Testis (tissue), 3 donors: ENCODE results near the gene ZFP64. TPM values are rescaled to one million over a fixed set of nuclear protein-coding genes. Genes with fewer than 3 reads are reported as not detected.

Experiments
- DNase-seq: peaks from one replicate; pipeline ENCODE4 v3.0.0-alpha.2; 2019
- H3K27ac ChIP-seq, 2 donors: fragments of 200-600 bp; sonication (generic); one replicate each; pipeline ENCODE4 v1.5.1; 2019
- H3K27me3 ChIP-seq: fragments of 200-600 bp; sonication (generic); one replicate; pipeline ENCODE4 v1.5.1; 2019
- H3K36me3 ChIP-seq: fragments of 200-600 bp; sonication (generic); one replicate; pipeline ENCODE4 v1.5.1; 2017; ENCODE audit warnings: low read depth; ENCODE audit errors: missing control alignments
- H3K4me1 ChIP-seq: fragments of 200-600 bp; sonication (generic); one replicate; pipeline ENCODE4 v1.5.1; 2019
- H3K4me3 ChIP-seq, 2 donors: fragments of 200-600 bp; sonication (generic); one replicate each; pipeline ENCODE4 v1.5.1; 2017 to 2019
- H3K9me3 ChIP-seq: fragments of 200-600 bp; sonication (generic); one replicate; pipeline ENCODE4 v1.5.1; 2017
- CTCF ChIP-seq, 3 experiments: fragments of 450-650 bp in 2 of 3; fragments of 200-600 bp in 1 of 3; sonication (generic) in 1 of 3; IDR thresholded peaks; one replicate each; pipeline ENCODE4 v1.5.1; 2016 to 2019; ENCODE audit warnings: antibody characterized with exemption in 3 of 3, mild to moderate bottlenecking in 2 of 3, moderate library complexity in 1 of 3
- POLR2A ChIP-seq: fragments of 450-650 bp; IDR thresholded peaks from one replicate; pipeline ENCODE4 v1.6.1; 2017; ENCODE audit warnings: antibody characterized with exemption, mild to moderate bottlenecking, moderate library complexity
- WGBS, 2 donors: methylation state at CpG; one replicate each; pipeline ENCODE4 v1.1.5; 2018; 5-methylcytosine and 5-hydroxymethylcytosine counted together
- intact Hi-C: fragments of 100-400 bp; cut with DNase I; formaldehyde crosslinking; loops from one replicate; pipeline ENCODE4 v1.15.1; 2023; ENCODE audit warnings: low total_unique reads
- polyA plus RNA-seq: library from polyadenylated mRNA; stranded (reverse); fragments of 350-450 nt; fragmentation: Illumina TruSeq; extraction: RNeasy Lipid Tissue Mini Kit (QIAGEN cat#74804); gene quantifications from one replicate; pipeline ENCODE4 v1.2.3, GENCODE V29; 2014; ENCODE audit warnings: low read depth, low replicate concordance; ENCODE audit not compliant: insufficient read depth
- total RNA-seq, 2 donors: library from RNA; depleted of rRNA; stranded (reverse); fragments of >200 nt; gene quantifications; one replicate each; pipeline ENCODE4 v1.2.3, GENCODE V29; 2016

ZFP64 gene
- total and polyA plus RNA-seq, 3 donors from 2014 or later: 16.4 to 33.6 (median 24.8) TPM

- H3K4me3 ChIP-seq: no peak overlapping the region
- H3K9me3 ChIP-seq: no peaks in the 10 kb centered on the region
- H3K27ac ChIP-seq: no peak overlapping the region
- no peak for DNase-seq
- 96 to 98% methylated on average over 4 of the region's 4 CpGs for WGBS, 2 donors
- no peaks in the 10 kb centered on the region for H3K4me1 ChIP-seq
- TF ChIP-seq CTCF (IDR thresholded peaks at IDR 0.05): no peak
- TF ChIP-seq POLR2A: no peak
- no peaks in the 10 kb centered on the region for H3K27me3 ChIP-seq
- H3K36me3 ChIP-seq: no peaks in the 10 kb centered on the region
- intact Hi-C loops: no loop called here
Observed at GRCh38 chr20:52167232-52167840, 24.2 kb downstream of the ZFP64 start.

DNA sequence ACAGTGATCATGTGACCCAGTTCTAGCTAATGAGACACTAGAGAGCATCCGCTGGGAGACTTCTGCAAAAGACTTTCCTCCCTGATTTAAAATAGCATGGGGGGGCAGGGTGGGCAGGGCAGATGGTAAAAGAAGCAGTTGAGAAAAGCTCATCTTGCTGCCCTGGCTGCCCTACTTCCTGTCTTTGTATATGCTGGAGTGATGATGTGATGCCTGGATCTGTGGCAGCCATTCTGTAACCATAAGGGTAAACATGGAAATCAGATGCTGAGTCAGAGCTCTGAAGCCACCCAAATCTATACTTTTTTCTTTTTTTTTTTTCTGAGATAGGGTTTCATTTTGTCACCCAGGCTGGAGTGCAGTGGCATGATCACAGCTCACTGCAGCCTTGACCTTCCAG lies 25.4 kb downstream of the ZFP64 start:
- Histone ChIP-seq H3K4me1 (no peaks in the 10 kb centered on the region), H3K27ac (no peak overlapping the region), H3K36me3 (no peaks in the 10 kb centered on the region), H3K27me3 (no peaks in the 10 kb centered on the region), H3K9me3 (no peaks in the 10 kb centered on the region), H3K4me3 (no peak overlapping the region)
- intact Hi-C loops: no loop called here
- no peak for DNase-seq
- WGBS, 2 donors: 100% methylated on average over 1 of the region's 1 CpG
- TF ChIP-seq CTCF (IDR thresholded peaks at IDR 0.05) (no peak), POLR2A (no peak)

DNA sequence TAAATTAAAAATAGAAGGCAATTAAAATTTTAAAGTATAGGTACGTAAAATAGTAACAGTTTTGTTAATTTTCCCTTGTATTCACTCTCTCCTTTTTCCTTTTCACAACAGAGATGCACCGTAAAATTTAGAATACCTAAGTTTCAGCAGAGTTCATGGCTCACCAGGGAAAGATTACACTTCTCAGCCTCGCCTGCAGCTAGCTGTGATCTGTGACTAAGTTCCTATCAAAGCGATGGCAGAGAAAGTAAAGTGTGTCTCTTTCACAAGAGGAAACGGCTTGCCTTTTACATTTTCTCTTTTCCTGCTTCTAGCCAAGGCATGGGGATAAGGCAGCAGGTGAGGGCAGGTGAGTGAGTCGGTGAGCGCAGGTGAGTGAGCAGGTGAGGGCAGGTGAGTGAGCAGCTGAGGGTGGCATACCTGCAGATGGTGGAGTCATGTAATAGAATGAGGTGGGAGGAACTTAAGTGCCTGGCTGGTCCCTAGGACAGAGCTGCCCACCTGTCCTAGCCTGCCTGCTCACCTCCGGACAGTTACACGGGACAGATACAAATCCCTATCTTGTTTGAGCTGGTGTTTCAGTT lies 30.9 kb downstream of the ZFP64 start:
- H3K9me3 ChIP-seq: no peaks in the 10 kb centered on the region
- H3K4me1 ChIP-seq: no peaks in the 10 kb centered on the region
- 93 to 97% methylated on average over 9 of the region's 9 CpGs for WGBS, 2 donors
- no peak overlapping the region for H3K4me3 ChIP-seq
- no peak for DNase-seq
- no peak overlapping the region for H3K27ac ChIP-seq
- H3K36me3 ChIP-seq: no peaks in the 10 kb centered on the region
- intact Hi-C loops: no loop called here
- H3K27me3 ChIP-seq: no peaks in the 10 kb centered on the region
- no peak for TF ChIP-seq POLR2A
- TF ChIP-seq CTCF (IDR thresholded peaks at IDR 0.05): no peak

GRCh38 chr20:52160049-52160570 lies 31.5 kb downstream of the ZFP64 start:
- Histone ChIP-seq H3K9me3 (no peaks in the 10 kb centered on the region), H3K36me3 (no peaks in the 10 kb centered on the region), H3K27ac (no peak overlapping the region), H3K4me1 (no peaks in the 10 kb centered on the region), H3K4me3 (no peak overlapping the region), H3K27me3 (no peaks in the 10 kb centered on the region)
- 96 to 97% methylated on average over 18 of the region's 18 CpGs for WGBS, 2 donors
- no peak for TF ChIP-seq CTCF (IDR thresholded peaks at IDR 0.05)
- no peak for TF ChIP-seq POLR2A
- DNase-seq: no peak
- intact Hi-C loops: no loop called here

DNA sequence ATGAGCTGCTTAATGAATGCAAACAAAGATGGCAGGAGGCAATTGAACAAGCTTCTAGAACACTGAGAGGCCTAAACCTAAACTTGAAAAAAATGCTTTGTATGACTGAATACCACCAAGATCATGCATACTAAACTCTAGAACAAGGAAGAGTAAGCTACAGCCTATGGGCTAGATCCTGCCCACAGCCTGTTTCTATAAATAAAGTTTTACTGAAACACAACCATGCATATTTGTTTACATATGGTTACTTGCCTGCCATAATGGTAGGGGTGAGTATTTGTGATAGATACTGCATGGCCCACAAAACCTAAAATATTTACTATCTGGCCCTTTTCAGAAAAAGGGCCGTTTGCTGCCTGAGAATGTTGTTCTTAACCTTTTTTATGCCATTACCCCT lies 37.0 kb downstream of the ZFP64 start:
- Histone ChIP-seq H3K9me3 (no peaks in the 10 kb centered on the region), H3K36me3 (no peaks in the 10 kb centered on the region), H3K4me1 (no peaks in the 10 kb centered on the region), H3K27me3 (no peaks in the 10 kb centered on the region), H3K27ac (no peak overlapping the region), H3K4me3 (no peak overlapping the region)
- TF ChIP-seq POLR2A (no peak), CTCF (IDR thresholded peaks at IDR 0.05) (no peak)
- intact Hi-C loops: no loop called here
- WGBS, 2 donors: 45 to 68% methylated on average over 1 of the region's 1 CpG
- no peak for DNase-seq
